SK-N-SH (cell line): Measurements from ENCODE around the gene CCDC148.

Source experiments
- CHD2 ChIP-seq: fragments of 150-350 bp; IDR thresholded peaks from 2 replicates; pipeline ENCODE4 v1.6.1; 2018; ENCODE audit warnings: low read length; ENCODE audit not compliant: partially characterized antibody
- ELF1 ChIP-seq: IDR thresholded peaks from 2 replicates; pipeline ENCODE4 v1.4.0; 2012
- GABPA ChIP-seq: IDR thresholded peaks from 2 replicates; pipeline ENCODE4 v1.4.0; 2012; ENCODE audit warnings: low read depth, mild to moderate bottlenecking
- TAF1 ChIP-seq: IDR thresholded peaks from 2 replicates; pipeline ENCODE4 v1.6.1; 2012; ENCODE audit warnings: low read depth, mild to moderate bottlenecking, low read length, moderate library complexity, borderline replicate concordance
- TF ChIP-seq, protein P1 (sequence below): fragments of 200-600 bp; sonication (generic); IDR thresholded peaks from 2 replicates; pipeline ENCODE4 v1.6.1; 2017; ENCODE audit warnings: antibody characterized with exemption, mild to moderate bottlenecking, moderate library complexity
- TF ChIP-seq, protein P2 (sequence below): IDR thresholded peaks from 2 replicates; pipeline ENCODE4 v1.4.0; 2012; ENCODE audit warnings: low read depth
- TF ChIP-seq, protein P3 (sequence below): IDR thresholded peaks from 2 replicates; pipeline ENCODE4 v1.6.1; 2012; ENCODE audit warnings: mild to moderate bottlenecking, low read depth, low read length, moderate library complexity

- TF ChIP-seq, protein P1, sequence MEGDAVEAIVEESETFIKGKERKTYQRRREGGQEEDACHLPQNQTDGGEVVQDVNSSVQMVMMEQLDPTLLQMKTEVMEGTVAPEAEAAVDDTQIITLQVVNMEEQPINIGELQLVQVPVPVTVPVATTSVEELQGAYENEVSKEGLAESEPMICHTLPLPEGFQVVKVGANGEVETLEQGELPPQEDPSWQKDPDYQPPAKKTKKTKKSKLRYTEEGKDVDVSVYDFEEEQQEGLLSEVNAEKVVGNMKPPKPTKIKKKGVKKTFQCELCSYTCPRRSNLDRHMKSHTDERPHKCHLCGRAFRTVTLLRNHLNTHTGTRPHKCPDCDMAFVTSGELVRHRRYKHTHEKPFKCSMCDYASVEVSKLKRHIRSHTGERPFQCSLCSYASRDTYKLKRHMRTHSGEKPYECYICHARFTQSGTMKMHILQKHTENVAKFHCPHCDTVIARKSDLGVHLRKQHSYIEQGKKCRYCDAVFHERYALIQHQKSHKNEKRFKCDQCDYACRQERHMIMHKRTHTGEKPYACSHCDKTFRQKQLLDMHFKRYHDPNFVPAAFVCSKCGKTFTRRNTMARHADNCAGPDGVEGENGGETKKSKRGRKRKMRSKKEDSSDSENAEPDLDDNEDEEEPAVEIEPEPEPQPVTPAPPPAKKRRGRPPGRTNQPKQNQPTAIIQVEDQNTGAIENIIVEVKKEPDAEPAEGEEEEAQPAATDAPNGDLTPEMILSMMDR, result no peak
- no peak for TF ChIP-seq ELF1
- TF ChIP-seq, protein P2, sequence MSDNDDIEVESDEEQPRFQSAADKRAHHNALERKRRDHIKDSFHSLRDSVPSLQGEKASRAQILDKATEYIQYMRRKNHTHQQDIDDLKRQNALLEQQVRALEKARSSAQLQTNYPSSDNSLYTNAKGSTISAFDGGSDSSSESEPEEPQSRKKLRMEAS, result no peak
- no peak for TF ChIP-seq GABPA
- no peak for TF ChIP-seq TAF1
- TF ChIP-seq, protein P3, sequence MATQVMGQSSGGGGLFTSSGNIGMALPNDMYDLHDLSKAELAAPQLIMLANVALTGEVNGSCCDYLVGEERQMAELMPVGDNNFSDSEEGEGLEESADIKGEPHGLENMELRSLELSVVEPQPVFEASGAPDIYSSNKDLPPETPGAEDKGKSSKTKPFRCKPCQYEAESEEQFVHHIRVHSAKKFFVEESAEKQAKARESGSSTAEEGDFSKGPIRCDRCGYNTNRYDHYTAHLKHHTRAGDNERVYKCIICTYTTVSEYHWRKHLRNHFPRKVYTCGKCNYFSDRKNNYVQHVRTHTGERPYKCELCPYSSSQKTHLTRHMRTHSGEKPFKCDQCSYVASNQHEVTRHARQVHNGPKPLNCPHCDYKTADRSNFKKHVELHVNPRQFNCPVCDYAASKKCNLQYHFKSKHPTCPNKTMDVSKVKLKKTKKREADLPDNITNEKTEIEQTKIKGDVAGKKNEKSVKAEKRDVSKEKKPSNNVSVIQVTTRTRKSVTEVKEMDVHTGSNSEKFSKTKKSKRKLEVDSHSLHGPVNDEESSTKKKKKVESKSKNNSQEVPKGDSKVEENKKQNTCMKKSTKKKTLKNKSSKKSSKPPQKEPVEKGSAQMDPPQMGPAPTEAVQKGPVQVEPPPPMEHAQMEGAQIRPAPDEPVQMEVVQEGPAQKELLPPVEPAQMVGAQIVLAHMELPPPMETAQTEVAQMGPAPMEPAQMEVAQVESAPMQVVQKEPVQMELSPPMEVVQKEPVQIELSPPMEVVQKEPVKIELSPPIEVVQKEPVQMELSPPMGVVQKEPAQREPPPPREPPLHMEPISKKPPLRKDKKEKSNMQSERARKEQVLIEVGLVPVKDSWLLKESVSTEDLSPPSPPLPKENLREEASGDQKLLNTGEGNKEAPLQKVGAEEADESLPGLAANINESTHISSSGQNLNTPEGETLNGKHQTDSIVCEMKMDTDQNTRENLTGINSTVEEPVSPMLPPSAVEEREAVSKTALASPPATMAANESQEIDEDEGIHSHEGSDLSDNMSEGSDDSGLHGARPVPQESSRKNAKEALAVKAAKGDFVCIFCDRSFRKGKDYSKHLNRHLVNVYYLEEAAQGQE, result no peak
- TF ChIP-seq CHD2, result no peak
Observed at GRCh38 chr2:158214431-158214830, 242.1 kb downstream of the CCDC148 start.
